GM18858 (cell line): ENCODE data around the gene KIF3A.

Experiments
- ATAC-seq: cut with Tn5 transposase; IDR thresholded peaks from one replicate; pipeline ENCODE4 v1.9.1; 2021; ENCODE audit not compliant: unreplicated experiment

KIF3A gene

DNA sequence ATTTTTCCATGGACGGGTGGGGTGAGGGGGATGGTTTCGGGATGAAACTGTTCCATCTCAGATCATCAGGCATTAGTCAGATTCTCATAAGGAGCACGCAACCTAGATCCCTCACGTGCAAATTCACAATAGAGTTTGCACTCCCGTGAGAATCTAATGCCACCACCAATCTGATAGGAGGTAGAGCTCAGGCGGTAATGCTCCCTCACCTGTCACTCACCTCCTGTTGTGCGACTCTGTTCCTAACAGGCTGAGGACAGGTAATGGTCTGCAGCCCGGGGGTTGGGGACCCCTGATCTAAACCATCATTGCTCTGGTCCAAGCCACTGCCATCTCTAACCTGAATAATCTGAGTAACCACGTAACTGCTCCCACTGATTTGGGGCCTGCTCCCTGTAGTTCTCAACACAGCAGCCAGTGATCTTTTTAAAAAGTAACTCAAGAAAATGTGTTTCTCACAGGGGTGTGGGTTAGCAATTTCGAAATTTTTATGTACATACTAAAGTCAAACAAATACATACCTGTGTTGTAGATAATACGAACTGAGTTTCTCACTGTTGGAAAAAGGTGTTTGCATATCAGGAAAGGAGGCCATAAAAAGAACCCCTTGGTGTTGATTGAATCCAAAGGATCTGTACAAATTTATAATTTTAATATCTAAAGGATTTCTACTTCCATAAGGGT lies 90.6 kb downstream of the KIF3A start:
- ATAC-seq = no peak

DNA sequence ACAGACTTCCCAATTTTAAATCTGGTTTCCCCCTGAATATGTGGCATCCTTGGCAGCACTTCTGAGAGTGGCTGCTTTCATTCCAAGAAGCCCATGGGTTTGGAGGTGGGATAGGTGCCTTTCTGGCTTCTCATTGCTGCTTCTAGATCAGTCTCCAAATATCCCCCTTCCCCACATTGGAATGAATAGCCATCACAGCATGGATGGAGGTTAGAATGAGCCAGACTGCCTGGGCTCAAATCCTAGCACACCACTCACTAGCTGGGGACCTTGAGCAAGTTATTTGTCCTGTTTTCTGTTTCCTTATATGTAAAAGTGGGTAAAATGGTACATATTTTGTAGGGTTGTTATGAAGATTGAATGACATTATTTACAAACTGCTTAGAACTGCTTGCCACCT lies 93.2 kb downstream of the KIF3A start:
- ATAC-seq = no peak
